ENCODE data around the gene ATP10B. TPM values are rescaled to one million over a fixed set of nuclear protein-coding genes. Genes with fewer than 3 reads are reported as not detected.

The ATP10B gene
- total and polyA plus RNA-seq, 2 of the 8 experiments (the other 6 are each of a cell fraction or from before 2014, with no cell fraction given) = 0.06 to 0.11 TPM

DNA sequence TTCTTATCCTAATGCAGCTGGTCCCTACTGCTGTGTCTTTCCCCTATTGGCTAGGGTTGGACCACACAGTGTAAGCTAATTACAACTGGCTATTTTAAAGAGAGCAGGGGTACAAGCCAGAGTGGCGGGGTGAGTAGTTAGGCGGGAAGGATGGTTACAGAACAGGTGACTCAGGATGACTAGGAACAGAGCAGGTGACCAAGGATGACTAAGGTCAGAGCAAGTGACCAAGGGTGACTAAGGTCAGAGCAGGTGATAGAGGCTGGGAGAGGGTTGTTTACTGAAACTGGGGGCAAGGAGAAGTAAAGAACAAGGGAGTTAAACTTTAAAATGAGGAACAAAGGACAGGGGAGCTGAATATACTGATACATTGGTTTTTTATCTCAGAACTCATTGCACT, 304.9 kb downstream of the ATP10B start:
- H4K5ac ChIP-seq (ENCODE audit: insufficient read length, low read depth, low read length) = no peak overlapping the region
- H4K91ac ChIP-seq (replicated peaks; ENCODE audit: insufficient read length, low read length) = no peak overlapping the region
- H3K27ac ChIP-seq (ENCODE audit: low read depth, low read length) = no peak overlapping the region
- H3K4me3 ChIP-seq (ENCODE audit: extremely low read depth in 1 of 4, insufficient read depth in 2 of 4, low read depth in 3 of 4, low read length in 4 of 4) = no peak overlapping the region
- H3K79me2 ChIP-seq (ENCODE audit: control insufficient read depth in 1 of 2, insufficient read depth in 2 of 2, low read length in 2 of 2) = no peaks in the 10 kb centered on the region
- WGBS, 2 experiments (ENCODE audit: extremely low coverage in 1 of 2, insufficient coverage in 1 of 2, insufficient read length in 1 of 2, insufficient replicate concordance in 2 of 2, low coverage in 1 of 2, low lambda C conversion rate in 2 of 2, missing lambda C conversion rate in 1 of 2) = 90% methylated on average over 2 of the region's 2 CpGs; no CpG with 5 or more reads in 1 of the 2 experiments
- no peaks in the 10 kb centered on the region for H3K36me3 ChIP-seq (ENCODE audit: control insufficient read depth in 2 of 4, insufficient read depth in 4 of 4, low read length in 3 of 4)
- POLR2A ChIA-PET (ENCODE audit: partially characterized antibody) = no interaction called here
- H2BK15ac ChIP-seq (ENCODE audit: low read length) = no peak overlapping the region
- H3K4me2 ChIP-seq (ENCODE audit: insufficient read depth in 1 of 2, low read depth in 2 of 2, low read length in 2 of 2) = no peak overlapping the region
- H3K79me1 ChIP-seq (ENCODE audit: low read depth, low read length) = no peaks in the 10 kb centered on the region
- H2BK120ac ChIP-seq (replicated peaks; ENCODE audit: low read depth, low read length) = no peak overlapping the region
- no peak overlapping the region for H3K14ac ChIP-seq (ENCODE audit: insufficient read length)
- no peak for DNase-seq (ENCODE audit: low read depth in 1 of 2, low spot score in 2 of 2)
- no peak overlapping the region for H2AFZ ChIP-seq (ENCODE audit: low read length)
- H4K20me1 ChIP-seq (replicated peaks in 1 of 2; ENCODE audit: control insufficient read depth in 1 of 2, insufficient read depth in 2 of 2, low read length in 2 of 2) = no peaks in the 10 kb centered on the region
- H3K18ac ChIP-seq (ENCODE audit: extremely low read depth, low read length) = no peak overlapping the region
- CTCF ChIA-PET (ENCODE audit: partially characterized antibody) = no interaction called here
- TF ChIP-seq TEAD4 (IDR thresholded peaks at IDR 0.05; ENCODE audit: low read depth, low read length) (no peak), RFX5 (IDR thresholded peaks at IDR 0.05; ENCODE audit: borderline replicate concordance, low read depth, low read length) (no peak), POLR2A (IDR thresholded peaks at IDR 0.05; ENCODE audit: control extremely low read depth in 1 of 2, low read depth in 2 of 2, low read length in 2 of 2) (no peak), SRF (IDR thresholded peaks at IDR 0.05; ENCODE audit: low read depth, low read length) (no peak), CBX5 (IDR thresholded peaks at IDR 0.05; ENCODE audit: low read depth, low read length) (no peak), SAP30 (IDR thresholded peaks at IDR 0.05; ENCODE audit: insufficient read depth, insufficient replicate concordance, low read length) (no peak), EP300 (IDR thresholded peaks at IDR 0.05; ENCODE audit: borderline replicate concordance in 1 of 2, low read depth in 2 of 2, low read length in 2 of 2) (no peak), USF2 (IDR thresholded peaks at IDR 0.05; ENCODE audit: low read length) (no peak), MAFK (IDR thresholded peaks at IDR 0.05; ENCODE audit: low read depth, low read length) (no peak), NANOG (IDR thresholded peaks at IDR 0.05; ENCODE audit: insufficient read depth, low read depth, low read length, poor library complexity, severe bottlenecking) (no peak), SIX5 (IDR thresholded peaks at IDR 0.05; ENCODE audit: low read depth, low read length) (no peak), TCF12 (IDR thresholded peaks at IDR 0.05; ENCODE audit: low read depth, low read length) (no peak), SP1 (IDR thresholded peaks at IDR 0.05; ENCODE audit: low read depth, low read length) (no peak), SIRT6 (IDR thresholded peaks at IDR 0.05; ENCODE audit: low read length) (no peak)
- no peaks in the 10 kb centered on the region for H3K27me3 ChIP-seq (replicated peaks in 1 of 4; ENCODE audit: control insufficient read depth in 3 of 4, extremely low read depth in 1 of 4, insufficient read depth in 3 of 4, low read length in 3 of 4)
- H3K23me2 ChIP-seq (ENCODE audit: low read depth, low read length) = no peaks in the 10 kb centered on the region
- no peak overlapping the region for H2BK20ac ChIP-seq (ENCODE audit: low read length)
- no peak overlapping the region for H2BK12ac ChIP-seq (ENCODE audit: low read depth, low read length)
- no peak overlapping the region for H4K8ac ChIP-seq (ENCODE audit: extremely low read depth, insufficient read depth, low read length)
- H2AK5ac ChIP-seq (ENCODE audit: low read depth, low read length) = no peak overlapping the region
- no peak overlapping the region for H3K9ac ChIP-seq (replicated peaks in 1 of 4; ENCODE audit: extremely low read depth in 1 of 4, low read depth in 3 of 4, low read length in 3 of 4)
- no peaks in the 10 kb centered on the region for H3K9me3 ChIP-seq (ENCODE audit: insufficient read depth in 2 of 2, low read depth in 1 of 2, low read length in 1 of 2)
- H3K4ac ChIP-seq (replicated peaks; ENCODE audit: insufficient read length, low read depth, low read length) = no peak overlapping the region
- FAIRE-seq = no peak
- no peak overlapping the region for H2BK5ac ChIP-seq (ENCODE audit: low read depth, low read length)
- no peak overlapping the region for H3K23ac ChIP-seq (ENCODE audit: insufficient read length)
- no peaks in the 10 kb centered on the region for H3K4me1 ChIP-seq (replicated peaks in 1 of 4; ENCODE audit: control insufficient read depth in 3 of 4, insufficient read depth in 4 of 4, low read length in 3 of 4)
- no peak overlapping the region for H3K56ac ChIP-seq (replicated peaks; ENCODE audit: insufficient read length, low read depth, low read length)

All from H1 (cell line).